Pancreas (tissue), 10 donors: Measurements from ENCODE around the gene HTR5A. TPM values are rescaled to one million over a fixed set of nuclear protein-coding genes. Genes with fewer than 3 reads are reported as not detected.

ENCODE experiments used
- ATAC-seq, 4 donors: fragments of 200-7000 bp; cut with Tn5 transposase; one replicate each; pipeline versions ENCODE4 v1.8.0 to v1.9.1; 2020; ENCODE audit warnings: mild to moderate bottlenecking in 4 of 4, moderate library complexity in 4 of 4
- DNase-seq, 6 donors: peaks; one replicate each; pipeline ENCODE4 v3.0.0-alpha.2; 2020
- FAIRE-seq: peaks from 2 replicates; lab custom pipeline; 2012; peaks lifted over from hg19 to GRCh38; lab: Jason Lieb, UNC
- H3K27ac ChIP-seq, 4 donors: fragments of 200-600 bp; sonication (generic); 1 replicate in 3 of 4; 2 replicates in 1 of 4; pipeline versions ENCODE4 v1.5.0 to v1.8.0; 2020
- H3K27me3 ChIP-seq, 4 donors: fragments of 200-600 bp; one replicate each; pipeline ENCODE4 v1.8.0; 2021
- H3K36me3 ChIP-seq, 3 donors: fragments of 200-600 bp; sonication (generic) in 1 of 3; one replicate each; pipeline versions ENCODE4 v1.5.0 to v1.8.0; 2020 to 2021
- H3K4me1 ChIP-seq, 3 donors: fragments of 200-600 bp; one replicate each; pipeline ENCODE4 v1.8.0; 2021
- H3K4me3 ChIP-seq, 4 donors: fragments of 200-600 bp; sonication (generic) in 2 of 4; one replicate each; pipeline versions ENCODE4 v1.5.0 to v1.8.0; 2020 to 2021
- H3K9me3 ChIP-seq, 4 donors: fragments of 200-600 bp; one replicate each; pipeline ENCODE4 v1.8.0; 2021
- CTCF ChIP-seq, 4 donors: fragments of 200-600 bp; sonication (generic) in 3 of 4; IDR thresholded peaks; one replicate each; pipeline versions ENCODE4 v1.5.0 to v1.8.0; 2021; ENCODE audit warnings: antibody characterized with exemption in 4 of 4
- WGBS, 2 donors: extraction: QIAGEN DNeasy Blood & Tissue Kit; methylation state at CpG; one replicate each; pipeline ENCODE4 v1.1.7; 2013; 5-methylcytosine and 5-hydroxymethylcytosine counted together
- intact Hi-C, 3 donors: fragments of 100-400 bp; cut with DNase I; formaldehyde crosslinking; loops; one replicate each; pipeline versions ENCODE4 v1.11.1 to v1.14.2; 2022
- polyA plus RNA-seq, 2 donors: library from polyadenylated mRNA; stranded (reverse); fragments of 200-250 nt; gene quantifications; one replicate each; pipeline ENCODE4 v1.2.3, GENCODE V29; 2013
- total RNA-seq, 6 donors: library from RNA; stranded (reverse); fragmentation: NEBNext Ultra II Directional in 4 of 6; extraction: Animal tissue kit (Norgen Biotek cat#: 25700) in 4 of 6; gene quantifications; one replicate each; pipeline versions ENCODE4 v1.2.1 to v1.2.4, GENCODE V29; 2021 to 2023
- donor health status: healthy with polysubstance abuse.
- donor health status: DM: no; HTN: no; CAD: no; lungs with moderate emphysema.
- donor health status: DM: no; HTN: no; CAD: no.
- donor health status: control.
- donor health status: control.
- donor health status: Bipolar disorder and iron deficiency.
- donor health status: DM: yes; HTN: yes; CAD: no.
- donor health status: DM: no; HTN: no; CAD: no.
- donor health status: DM: no; HTN: no; CAD: no.
- donor health status: DM: yes; HTN: yes; CAD: no.

The HTR5A gene
- total and polyA plus RNA-seq, 8 donors: not detected

GRCh38 chr7:155108144-155108901 lies 38.2 kb downstream of the HTR5A start:
- Histone ChIP-seq H3K4me1 (no peaks in the 10 kb centered on the region), H3K27ac (no peak overlapping the region), H3K9me3 (no peaks in the 10 kb centered on the region), H3K36me3 (no peaks in the 10 kb centered on the region), H3K27me3 (no peaks in the 10 kb centered on the region), H3K4me3 (no peak overlapping the region)
- intact Hi-C loops: no loop called here
- no peak for TF ChIP-seq CTCF (IDR thresholded peaks at IDR 0.05)
- no peak for DNase-seq
- 43 to 51% methylated on average over 20 of the region's 20 CpGs for WGBS, 2 donors
- ATAC-seq: no peak
- FAIRE-seq: no peak

- Histone ChIP-seq H3K36me3 (no peaks in the 10 kb centered on the region), H3K27ac (no peak overlapping the region), H3K4me3 (no peak overlapping the region), H3K27me3 (no peaks in the 10 kb centered on the region), H3K9me3 (no peaks in the 10 kb centered on the region), H3K4me1 (no peaks in the 10 kb centered on the region)
- FAIRE-seq: no peak
- no peak for DNase-seq
- no peak for ATAC-seq
- 32 to 35% methylated on average over 4 of the region's 4 CpGs for WGBS, 2 donors
- intact Hi-C loops: no loop called here
- no peak for TF ChIP-seq CTCF (IDR thresholded peaks at IDR 0.05)
These were observed 39.0 kb downstream of the HTR5A start for GRCh38 chr7:155109121-155109520.

GRCh38 chr7:155115288-155115687 lies 45.2 kb downstream of the HTR5A start:
- Histone ChIP-seq H3K36me3 (no peaks in the 10 kb centered on the region), H3K27ac (no peak overlapping the region), H3K4me3 (no peak overlapping the region), H3K4me1 (no peaks in the 10 kb centered on the region), H3K9me3 (no peaks in the 10 kb centered on the region), H3K27me3 (peaks cover 0 to 8% (median 0%) of the 10 kb centered on the region in 4 donors)
- 63 to 68% methylated on average over 5 of the region's 5 CpGs for WGBS, 2 donors
- ATAC-seq (no peak), DNase-seq (no peak), FAIRE-seq (no peak)
- intact Hi-C loops: no loop called here
- TF ChIP-seq CTCF (IDR thresholded peaks at IDR 0.05): no peak

- 70 to 81% methylated on average over 7 of the region's 7 CpGs for WGBS, 2 donors
- Histone ChIP-seq H3K4me1 (no peaks in the 10 kb centered on the region), H3K9me3 (no peaks in the 10 kb centered on the region), H3K27me3 (peaks cover 0 to 5% (median 0%) of the 10 kb centered on the region in 4 donors), H3K36me3 (no peaks in the 10 kb centered on the region), H3K27ac (no peak overlapping the region), H3K4me3 (no peak overlapping the region)
- TF ChIP-seq CTCF (IDR thresholded peaks at IDR 0.05): no peak
- FAIRE-seq (no peak), DNase-seq (no peak), ATAC-seq (no peak)
- intact Hi-C loops: no loop called here
These were observed 49.8 kb downstream of the HTR5A start for GRCh38 chr7:155119801-155120382.

- Histone ChIP-seq H3K9me3 (no peaks in the 10 kb centered on the region), H3K36me3 (no peaks in the 10 kb centered on the region), H3K27me3 (no peaks in the 10 kb centered on the region), H3K4me3 (no peak overlapping the region), H3K27ac (no peak overlapping the region), H3K4me1 (no peaks in the 10 kb centered on the region)
- ATAC-seq (no peak), DNase-seq (no peak), FAIRE-seq (no peak)
- TF ChIP-seq CTCF (IDR thresholded peaks at IDR 0.05): no peak
- WGBS, 2 donors: 77 to 83% methylated on average over 4 of the region's 4 CpGs
- intact Hi-C loops: no loop called here
These were observed 50.3 kb downstream of the HTR5A start for GRCh38 chr7:155120460-155120859.
